Lung (tissue), 12 donors: ENCODE data around the gene HINT3. TPM values are rescaled to one million over a fixed set of nuclear protein-coding genes. Genes with fewer than 3 reads are reported as not detected.

Experiments
- ATAC-seq: fragments of 200-7000 bp; cut with Tn5 transposase; one replicate; pipeline ENCODE4 v1.9.1; 2020; ENCODE audit warnings: moderate number of reproducible peaks; ENCODE audit not compliant: insufficient read depth, low FRiP score
- DNase-seq, 3 donors: peaks; one replicate each; pipeline ENCODE4 v3.0.0-alpha.2; 2013 to 2017
- H3K27ac ChIP-seq, 2 donors: one replicate each; pipeline ENCODE4 v1.5.1; 2013; ENCODE audit warnings: mild to moderate bottlenecking in 2 of 2, moderate library complexity in 2 of 2, control low read depth in 1 of 2, inconsistent platforms in 1 of 2, low read depth in 1 of 2, low read length in 1 of 2
- H3K27me3 ChIP-seq, 3 donors: one replicate each; pipeline ENCODE4 v1.5.1; 2013; ENCODE audit warnings: low read length in 2 of 3; ENCODE audit not compliant: control insufficient read depth in 3 of 3, insufficient read depth in 3 of 3
- H3K36me3 ChIP-seq, 4 donors: one replicate each; pipeline ENCODE4 v1.5.1; 2013; ENCODE audit warnings: low read length in 4 of 4, mild to moderate bottlenecking in 1 of 4, moderate library complexity in 1 of 4; ENCODE audit not compliant: control insufficient read depth in 4 of 4, insufficient read depth in 4 of 4
- H3K4me1 ChIP-seq, 5 donors: one replicate each; pipeline ENCODE4 v1.5.1; 2013; ENCODE audit warnings: low read length in 5 of 5, mild to moderate bottlenecking in 2 of 5, moderate library complexity in 1 of 5; ENCODE audit not compliant: control insufficient read depth in 5 of 5, insufficient read depth in 5 of 5
- H3K4me3 ChIP-seq: one replicate; pipeline ENCODE4 v1.5.1; 2013; ENCODE audit warnings: mild to moderate bottlenecking, control low read depth, moderate library complexity
- H3K9ac ChIP-seq, 2 donors: one replicate each; pipeline ENCODE4 v1.5.1; 2013; ENCODE audit warnings: low read length in 2 of 2, control low read depth in 1 of 2; ENCODE audit not compliant: insufficient read depth in 1 of 2
- H3K9me3 ChIP-seq, 4 donors: one replicate each; pipeline ENCODE4 v1.5.1; 2013; ENCODE audit warnings: low read length in 3 of 4, mild to moderate bottlenecking in 1 of 4, moderate library complexity in 1 of 4; ENCODE audit not compliant: control insufficient read depth in 4 of 4, insufficient read depth in 3 of 4
- WGBS, 2 donors: extraction: QIAGEN DNeasy Blood & Tissue Kit; methylation state at CpG; one replicate each; pipeline ENCODE4 v1.1.7; 2013; 5-methylcytosine and 5-hydroxymethylcytosine counted together
- polyA plus RNA-seq, 2 donors: library from polyadenylated mRNA; stranded (reverse); fragments of 200-250 nt; gene quantifications; one replicate each; pipeline ENCODE4 v1.2.1, GENCODE V29; 2013
- total RNA-seq, 2 donors: library from RNA; depleted of rRNA in 1 of 2; stranded (reverse); fragments of >200 nt in 1 of 2; gene quantifications; one replicate each; pipeline ENCODE4 v1.2.1, GENCODE V29; 2014 to 2021
- TF ChIP-seq, protein P1 (sequence below): IDR thresholded peaks from 2 replicates; pipeline ENCODE4 v1.5.1; 2012; ENCODE audit warnings: mild to moderate bottlenecking; ENCODE audit errors: control extremely low read depth, extremely low read depth
- donor health status: control.
- donor health status: control.
- donor health status: Bipolar disorder and iron deficiency.
- donor health status: healthy.
- donor health status: DM: yes; HTN: yes; CAD: no.

The HINT3 gene
- total and polyA plus RNA-seq, 4 donors = 8.1 to 41.9 (median 20.8) TPM

DNA sequence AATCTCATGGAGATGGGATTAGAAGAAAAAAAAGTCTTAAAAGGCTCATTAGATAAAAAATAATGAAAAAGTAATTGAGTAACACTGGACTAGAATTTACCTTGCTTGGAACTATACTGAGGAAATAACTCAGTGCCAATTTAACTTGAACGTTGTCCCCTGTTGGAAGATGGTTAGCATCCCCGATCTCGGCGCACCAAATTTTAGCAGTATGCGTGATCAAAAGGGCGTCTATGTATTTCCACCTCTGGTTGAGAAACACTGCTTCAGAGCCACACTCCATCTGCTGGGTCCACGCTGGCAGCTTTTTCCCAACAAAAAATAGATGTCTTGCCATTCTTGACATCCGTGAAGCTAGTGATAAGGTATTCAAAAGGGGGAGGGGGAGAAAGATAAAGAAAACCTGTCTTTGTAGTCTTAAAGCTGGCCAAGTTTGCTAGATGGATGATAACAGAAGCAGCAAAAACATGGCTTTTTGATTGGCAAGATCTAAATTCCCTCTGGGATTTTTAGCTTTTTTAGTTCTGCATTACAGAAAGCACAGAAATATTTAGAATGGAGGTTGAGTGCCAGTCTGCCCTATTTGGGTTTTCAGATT, 6.4 kb downstream of the HINT3 start:
- H3K27ac ChIP-seq = no peak overlapping the region

DNA sequence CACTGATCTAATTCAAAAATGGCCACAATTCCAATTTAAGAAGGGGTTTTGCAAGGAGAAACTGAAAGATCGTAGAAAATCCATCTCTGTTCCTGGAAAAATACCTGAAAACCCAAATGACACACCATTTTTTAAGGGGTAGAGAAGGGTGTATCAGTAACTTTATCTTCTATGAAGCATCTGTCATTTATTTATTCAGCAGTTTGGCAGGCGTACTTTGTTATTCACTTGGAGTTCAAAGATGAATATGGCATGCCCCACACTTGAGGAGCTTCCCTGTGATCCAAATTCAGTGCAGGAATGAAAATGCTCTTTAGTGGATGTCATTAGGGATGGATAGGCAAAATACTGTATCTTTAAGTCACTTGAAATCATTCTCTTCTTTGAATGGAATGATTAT, 7.2 kb downstream of the HINT3 start:
- ATAC-seq = no peak
- DNase-seq = no peak
- TF ChIP-seq, protein P1, sequence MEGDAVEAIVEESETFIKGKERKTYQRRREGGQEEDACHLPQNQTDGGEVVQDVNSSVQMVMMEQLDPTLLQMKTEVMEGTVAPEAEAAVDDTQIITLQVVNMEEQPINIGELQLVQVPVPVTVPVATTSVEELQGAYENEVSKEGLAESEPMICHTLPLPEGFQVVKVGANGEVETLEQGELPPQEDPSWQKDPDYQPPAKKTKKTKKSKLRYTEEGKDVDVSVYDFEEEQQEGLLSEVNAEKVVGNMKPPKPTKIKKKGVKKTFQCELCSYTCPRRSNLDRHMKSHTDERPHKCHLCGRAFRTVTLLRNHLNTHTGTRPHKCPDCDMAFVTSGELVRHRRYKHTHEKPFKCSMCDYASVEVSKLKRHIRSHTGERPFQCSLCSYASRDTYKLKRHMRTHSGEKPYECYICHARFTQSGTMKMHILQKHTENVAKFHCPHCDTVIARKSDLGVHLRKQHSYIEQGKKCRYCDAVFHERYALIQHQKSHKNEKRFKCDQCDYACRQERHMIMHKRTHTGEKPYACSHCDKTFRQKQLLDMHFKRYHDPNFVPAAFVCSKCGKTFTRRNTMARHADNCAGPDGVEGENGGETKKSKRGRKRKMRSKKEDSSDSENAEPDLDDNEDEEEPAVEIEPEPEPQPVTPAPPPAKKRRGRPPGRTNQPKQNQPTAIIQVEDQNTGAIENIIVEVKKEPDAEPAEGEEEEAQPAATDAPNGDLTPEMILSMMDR = no peak
- Histone ChIP-seq H3K36me3 (peaks cover 0 to 5% (median 3%) of the 10 kb centered on the region in 4 donors), H3K27ac (no peak overlapping the region), H3K27me3 (no peaks in the 10 kb centered on the region), H3K4me1 (peaks cover 0 to 4% (median 0%) of the 10 kb centered on the region in 5 donors), H3K9me3 (no peaks in the 10 kb centered on the region), H3K9ac (no peak overlapping the region), H3K4me3 (no peak overlapping the region)
- 76 to 82% methylated on average over 2 of the region's 2 CpGs for WGBS, 2 donors

More for the DNA sequence above, 6.4 kb downstream of the HINT3 start:
- Histone ChIP-seq H3K27me3 (no peaks in the 10 kb centered on the region), H3K36me3 (peaks cover 0 to 4% (median 2%) of the 10 kb centered on the region in 4 donors), H3K4me1 (peaks cover 0 to 9% (median 4%) of the 10 kb centered on the region in 5 donors), H3K9ac (no peak overlapping the region), H3K9me3 (no peaks in the 10 kb centered on the region), H3K4me3 (no peak overlapping the region)
- DNase-seq (no peak), ATAC-seq (no peak)
- WGBS, 2 donors = 91 to 92% methylated on average over 8 of the region's 8 CpGs
- TF ChIP-seq, protein P1 = no peak

DNA sequence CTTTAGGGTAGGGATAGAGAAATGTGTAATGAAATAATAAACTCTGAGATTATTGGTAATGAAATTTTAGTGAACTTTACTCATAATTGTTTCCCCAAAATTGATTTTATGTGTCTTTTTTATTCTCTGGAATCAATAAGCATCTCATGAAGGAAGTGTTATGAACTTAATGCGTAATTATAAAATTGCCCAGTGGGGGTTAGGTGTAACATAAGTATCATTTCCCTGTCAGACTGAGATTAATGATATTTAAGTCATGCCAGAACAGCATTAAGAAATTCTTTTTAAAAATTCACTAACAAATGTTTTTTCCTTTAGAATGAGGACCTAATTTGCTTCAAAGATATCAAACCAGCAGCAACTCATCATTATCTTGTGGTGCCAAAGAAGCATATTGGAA, 10.0 kb downstream of the HINT3 start:
- Histone ChIP-seq H3K36me3 (peaks cover 0 to 5% (median 3%) of the 10 kb centered on the region in 4 donors), H3K27ac (no peak overlapping the region), H3K27me3 (no peaks in the 10 kb centered on the region), H3K4me1 (no peaks in the 10 kb centered on the region), H3K9ac (no peak overlapping the region), H3K4me3 (no peak overlapping the region), H3K9me3 (no peaks in the 10 kb centered on the region)
- WGBS, 2 donors = 96 to 97% methylated on average over 1 of the region's 1 CpG
- ATAC-seq (no peak), DNase-seq (no peak)
- TF ChIP-seq, protein P1 = no peak

DNA sequence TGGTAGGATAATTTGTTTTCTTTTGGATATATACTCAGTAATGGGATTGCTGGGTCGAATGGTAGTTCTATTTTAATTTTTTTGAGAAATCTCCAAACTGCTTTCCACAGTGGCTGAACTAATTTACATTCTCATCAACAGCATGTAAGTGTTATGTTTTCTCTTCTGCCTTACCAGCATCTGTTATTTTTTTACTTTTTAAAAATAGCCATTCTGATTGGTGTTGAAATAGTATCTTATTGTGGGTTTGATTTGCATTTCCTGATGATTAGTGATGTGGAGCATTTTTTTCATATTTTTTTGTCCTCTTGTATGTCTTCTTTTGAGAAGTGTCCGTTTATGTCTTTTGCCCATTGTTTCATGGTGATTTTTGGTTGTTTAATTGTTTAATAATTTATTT, 11.9 kb downstream of the HINT3 start:
- WGBS, 2 donors = 85% methylated on average over 2 of the region's 2 CpGs
- H3K9me3 ChIP-seq = no peaks in the 10 kb centered on the region
- no peak overlapping the region for H3K9ac ChIP-seq
- DNase-seq = no peak
- H3K27ac ChIP-seq = no peak overlapping the region
- peaks cover 1 to 5% (median 3%) of the 10 kb centered on the region in 4 donors for H3K36me3 ChIP-seq
- ATAC-seq = no peak
- TF ChIP-seq, protein P1 = no peak
- H3K27me3 ChIP-seq = no peaks in the 10 kb centered on the region
- no peak overlapping the region for H3K4me3 ChIP-seq
- H3K4me1 ChIP-seq = no peaks in the 10 kb centered on the region
